Forelimb muscle (tissue), 1 donor: ENCODE results near the gene ZFP1. TPM values are rescaled to one million over a fixed set of nuclear protein-coding genes. Genes with fewer than 3 reads are reported as not detected.

Experiments
- polyA plus RNA-seq: library from polyadenylated mRNA; unstranded; fragments of 120-200 nt; gene quantifications from one replicate; pipeline ENCODE4 v1.2.1, GENCODE V29; 2013; ENCODE audit not compliant: insufficient read length

Gene ZFP1
- polyA plus RNA-seq, 1 donor: 14.0 TPM

Other genes with a start within 250 kb of the ZFP1 start
- gene WDR59, start 163.4 kb upstream of the ZFP1 start, polyA plus RNA-seq: 54.4 TPM
- gene ZNRF1, start 149.5 kb upstream of the ZFP1 start, polyA plus RNA-seq: 40.5 TPM
- gene LDHD, start 31.7 kb upstream of the ZFP1 start, polyA plus RNA-seq: 3.0 TPM
- gene CTRB2, start 58.6 kb downstream of the ZFP1 start, polyA plus RNA-seq: not detected
- 0.30 TPM for gene CTRB1, start 70.5 kb downstream of the ZFP1 start, polyA plus RNA-seq
- gene BCAR1, start 103.1 kb downstream of the ZFP1 start, polyA plus RNA-seq: 58.6 TPM